ENCODE results near the gene NAPA. TPM values are rescaled to one million over a fixed set of nuclear protein-coding genes. Genes with fewer than 3 reads are reported as not detected.

NAPA gene
- total and polyA plus RNA-seq, 10 of the 15 experiments (the other 5 are each of a cell fraction or from before 2014, with no cell fraction given), result 8.2 to 193 (median 102) TPM

DNA sequence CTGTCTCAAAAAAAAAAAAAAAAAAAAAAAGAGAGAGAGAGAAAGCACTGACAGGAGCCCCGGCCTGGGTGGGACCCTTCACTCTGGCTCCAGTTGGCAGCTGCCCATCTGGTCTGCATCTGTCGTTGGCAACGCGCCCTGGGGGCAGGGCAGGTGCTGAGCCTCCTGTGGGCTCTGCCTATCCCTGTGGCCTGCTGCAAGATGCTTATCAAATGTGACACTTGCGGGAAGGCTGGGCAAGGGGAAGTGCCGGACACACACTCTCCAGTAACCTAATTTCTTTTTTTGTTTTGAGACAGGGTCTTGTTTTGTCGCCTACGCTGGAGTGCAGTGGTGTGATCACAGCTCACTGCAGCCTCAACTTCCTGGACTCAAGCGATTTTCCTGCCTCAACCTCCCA lies 20.1 kb downstream of the NAPA start:
- POLR2A ChIA-PET, result no interaction called here
- FAIRE-seq, result no peak

DNA sequence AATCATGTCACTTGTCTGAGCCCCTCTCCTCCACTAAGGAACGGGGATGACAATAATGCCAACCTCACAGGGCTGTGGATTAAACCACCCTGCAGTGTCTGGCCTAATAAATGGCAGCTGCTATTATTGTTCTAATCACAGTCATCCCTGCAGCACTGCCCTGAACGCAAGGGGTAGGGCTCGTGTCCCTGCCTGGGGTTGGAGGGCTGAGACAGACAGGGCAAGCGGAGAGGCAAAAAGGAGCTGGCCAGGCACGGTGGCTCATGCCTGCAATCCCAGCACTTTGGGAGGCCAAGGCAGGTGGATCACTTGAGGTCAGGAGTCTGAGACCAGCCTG lies 20.7 kb downstream of the NAPA start:
- Histone ChIP-seq H3K79me2 (ENCODE audit: control insufficient read depth, insufficient read depth, low read length) (no peaks in the 10 kb centered on the region), H3K36me3 (ENCODE audit: control insufficient read depth in 2 of 2, insufficient read depth in 2 of 2, low read length in 1 of 2) (peaks cover 16 to 36% of the 10 kb centered on the region in 2 experiments), H3K4me3 (no peak overlapping the region), H3K9me3 (replicated peaks; ENCODE audit: control insufficient read depth, insufficient read depth, low read length) (no peaks in the 10 kb centered on the region), H2AFZ (ENCODE audit: control insufficient read depth, low read depth, low read length) (no peak overlapping the region), H3K27me3 (replicated peaks in 1 of 2; ENCODE audit: control insufficient read depth in 2 of 2, insufficient read depth in 2 of 2, low read length in 1 of 2) (no peaks in the 10 kb centered on the region), H4K20me1 (ENCODE audit: control insufficient read depth, insufficient read depth) (no peaks in the 10 kb centered on the region; the same call in 1 of the 2 replicates), H3K4me1 (ENCODE audit: control insufficient read depth, insufficient read depth, low read length) (no peaks in the 10 kb centered on the region), H3K4me2 (ENCODE audit: control insufficient read depth, insufficient read depth) (no peak overlapping the region), H3K9ac (ENCODE audit: control insufficient read depth, insufficient read depth, low read length) (no peak overlapping the region), H3K27ac (ENCODE audit: control insufficient read depth, insufficient read depth) (no peak overlapping the region)
- in situ Hi-C loops (cut with MboI) (no loop called here), intact Hi-C loops (cut with micrococcal nuclease; ENCODE audit: unreplicated experiment) (no loop called here)
- BruUV-seq (replicated peaks), result no TSS peak
- ChIA-PET SMC1A (ENCODE audit: uncharacterized antibody, unreplicated experiment) (no interaction called here), CTCF (interaction anchor here (0.7 kb wide), 1 partner anchor 30 kb away, joined by 3 read pairs; no protein-coding TSS in a partner anchor), POLR2A (no interaction called here), RAD21 (ENCODE audit: unreplicated experiment) (no interaction called here)
- FAIRE-seq, result no peak
- ATAC-seq, result no peak
- WGBS (ENCODE audit: insufficient coverage, insufficient replicate concordance, low lambda C conversion rate, missing lambda C conversion rate), result 100% methylated on average over 5 of the region's 5 CpGs
- no peak for DNase-seq (ENCODE audit: low read depth, low spot score)
- TF ChIP-seq HDAC6 (IDR thresholded peaks at IDR 0.05; ENCODE audit: unreplicated experiment), result no peak

More for the DNA sequence above, 20.1 kb downstream of the NAPA start:
- Histone ChIP-seq H3K9ac (ENCODE audit: control insufficient read depth, insufficient read depth, low read length) (no peak overlapping the region), H3K36me3 (ENCODE audit: control insufficient read depth in 2 of 2, insufficient read depth in 2 of 2, low read length in 1 of 2) (peaks cover 16 to 34% of the 10 kb centered on the region in 2 experiments), H3K4me1 (ENCODE audit: control insufficient read depth, insufficient read depth, low read length) (no peaks in the 10 kb centered on the region), H3K4me3 (no peak overlapping the region), H3K79me2 (ENCODE audit: control insufficient read depth, insufficient read depth, low read length) (no peaks in the 10 kb centered on the region; the same call in 1 of the 2 replicates), H4K20me1 (ENCODE audit: control insufficient read depth, insufficient read depth) (no peaks in the 10 kb centered on the region; the same call in 1 of the 2 replicates), H3K4me2 (ENCODE audit: control insufficient read depth, insufficient read depth) (no peak overlapping the region), H2AFZ (ENCODE audit: control insufficient read depth, low read depth, low read length) (no peak overlapping the region), H3K27me3 (replicated peaks in 1 of 2; ENCODE audit: control insufficient read depth in 2 of 2, insufficient read depth in 2 of 2, low read length in 1 of 2) (no peaks in the 10 kb centered on the region), H3K9me3 (replicated peaks; ENCODE audit: control insufficient read depth, insufficient read depth, low read length) (no peaks in the 10 kb centered on the region), H3K27ac (ENCODE audit: control insufficient read depth, insufficient read depth) (no peak overlapping the region)
- DNase-seq (ENCODE audit: low read depth, low spot score) (no peak), ATAC-seq (no peak)
- SMC1A ChIA-PET (ENCODE audit: uncharacterized antibody, unreplicated experiment), result no interaction called here
- TF ChIP-seq POLR2A (IDR thresholded peaks at IDR 0.05; ENCODE audit: low read depth, low read length), result 0 out of 2 replicates have a peak, but pooled peaks have one; percentile 28
- 0 out of 2 replicates have a peak, but pooled peaks have one; percentile 10 for TF ChIP-seq POLR2AphosphoS5 (IDR thresholded peaks at IDR 0.05; ENCODE audit: low read length)
- TF ChIP-seq, protein P1, sequence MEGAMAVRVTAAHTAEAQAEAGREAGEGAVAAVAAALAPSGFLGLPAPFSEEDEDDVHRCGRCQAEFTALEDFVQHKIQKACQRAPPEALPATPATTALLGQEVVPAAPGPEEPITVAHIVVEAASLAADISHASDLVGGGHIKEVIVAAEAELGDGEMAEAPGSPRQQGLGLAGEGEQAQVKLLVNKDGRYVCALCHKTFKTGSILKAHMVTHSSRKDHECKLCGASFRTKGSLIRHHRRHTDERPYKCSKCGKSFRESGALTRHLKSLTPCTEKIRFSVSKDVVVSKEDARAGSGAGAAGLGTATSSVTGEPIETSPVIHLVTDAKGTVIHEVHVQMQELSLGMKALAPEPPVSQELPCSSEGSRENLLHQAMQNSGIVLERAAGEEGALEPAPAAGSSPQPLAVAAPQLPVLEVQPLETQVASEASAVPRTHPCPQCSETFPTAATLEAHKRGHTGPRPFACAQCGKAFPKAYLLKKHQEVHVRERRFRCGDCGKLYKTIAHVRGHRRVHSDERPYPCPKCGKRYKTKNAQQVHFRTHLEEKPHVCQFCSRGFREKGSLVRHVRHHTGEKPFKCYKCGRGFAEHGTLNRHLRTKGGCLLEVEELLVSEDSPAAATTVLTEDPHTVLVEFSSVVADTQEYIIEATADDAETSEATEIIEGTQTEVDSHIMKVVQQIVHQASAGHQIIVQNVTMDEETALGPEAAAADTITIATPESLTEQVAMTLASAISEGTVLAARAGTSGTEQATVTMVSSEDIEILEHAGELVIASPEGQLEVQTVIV (IDR thresholded peaks at IDR 0.05; ENCODE audit: borderline replicate concordance, partially characterized antibody), result no peak
- 87% methylated on average over 9 of the region's 9 CpGs for WGBS (ENCODE audit: insufficient coverage, insufficient replicate concordance, low lambda C conversion rate, missing lambda C conversion rate)
- CTCF ChIA-PET, result interaction anchor here (0.7 kb wide), 2 partner anchors 30 to 31 kb away, joined by 3 read pairs; no protein-coding TSS in a partner anchor
- no TSS peak for BruUV-seq (replicated peaks)
- intact Hi-C loops (cut with micrococcal nuclease; ENCODE audit: unreplicated experiment) (no loop called here), in situ Hi-C loops (cut with MboI) (no loop called here)
- RAD21 ChIA-PET (ENCODE audit: unreplicated experiment), result no interaction called here

Data from GM12878 (cell line).